Measurements from ENCODE around the gene MRGPRF.

DNA sequence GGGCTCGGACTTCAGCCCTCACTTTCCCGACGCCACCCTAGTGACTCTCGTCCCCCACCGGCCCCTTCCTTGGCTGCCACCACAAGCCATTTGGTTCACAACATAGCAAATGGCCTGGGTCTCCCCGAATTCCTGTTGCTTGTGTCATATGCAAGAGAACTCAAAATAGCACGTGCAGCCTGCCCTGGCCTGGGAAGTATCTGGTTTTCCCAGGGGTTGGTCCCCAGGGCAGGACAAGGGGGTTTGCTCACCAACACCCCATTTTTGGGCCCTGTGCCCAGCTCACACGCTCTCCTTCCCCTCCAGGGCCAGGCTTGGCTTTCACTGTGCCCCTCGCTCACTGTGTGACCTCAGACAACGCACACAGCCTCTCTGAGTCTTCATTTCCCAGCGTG, 22.9 kb upstream of the MRGPRF start:
- TF ChIP-seq CTCF (IDR thresholded peaks at IDR 0.05; ENCODE audit: low read length) (no peak), EZH2 (optimal IDR thresholded peaks at IDR 0.05; ENCODE audit: low read depth, low read length) (no peak)

All from MM.1S (cell line).